ENCODE measurements around the gene ARHGEF25.
"Not testable (repeated sequence)": the region's sequence is repeated elsewhere in the genome, so short reads cannot be mapped to it uniquely, and the experiment has no call there.

ARHGEF25 gene

DNA sequence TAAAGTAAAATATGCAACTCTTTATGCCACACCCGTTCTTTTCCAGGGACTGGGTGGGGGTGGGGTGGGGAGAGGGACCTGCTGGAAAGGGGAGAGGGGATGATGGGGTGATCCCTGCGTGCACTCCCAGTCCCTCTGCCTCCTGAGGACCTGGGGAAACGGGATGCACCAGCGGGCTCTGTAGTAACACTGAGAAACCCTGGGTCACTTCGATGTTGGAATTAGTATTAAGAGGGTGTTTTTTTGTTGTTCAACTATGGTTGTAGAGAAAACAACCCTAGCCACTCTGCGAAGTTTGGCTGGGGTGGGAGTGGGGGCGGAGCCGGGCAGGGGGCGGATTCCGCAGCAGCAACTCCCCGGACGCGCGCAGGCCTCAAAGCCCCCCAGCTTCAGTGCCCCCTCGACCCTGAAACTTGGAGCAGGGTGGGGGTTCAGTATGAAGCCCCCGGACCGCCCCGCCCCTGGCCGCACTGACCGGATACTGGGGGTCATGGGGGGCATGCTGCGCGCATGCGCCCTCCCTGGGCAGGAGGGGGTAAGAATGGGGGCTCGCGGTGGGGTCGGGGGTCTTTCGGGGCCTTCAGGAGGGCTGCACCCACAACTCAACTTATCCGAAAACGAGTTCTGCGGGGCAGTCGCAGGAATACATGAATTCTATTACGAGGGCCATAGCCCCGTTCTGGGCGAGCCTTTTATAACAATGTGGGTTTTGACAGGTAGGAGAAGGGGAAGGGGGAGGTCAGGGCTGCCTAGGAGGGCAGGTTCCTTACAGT is 1.3 kb upstream of the ARHGEF25 start:
- no peak for FAIRE-seq

DNA sequence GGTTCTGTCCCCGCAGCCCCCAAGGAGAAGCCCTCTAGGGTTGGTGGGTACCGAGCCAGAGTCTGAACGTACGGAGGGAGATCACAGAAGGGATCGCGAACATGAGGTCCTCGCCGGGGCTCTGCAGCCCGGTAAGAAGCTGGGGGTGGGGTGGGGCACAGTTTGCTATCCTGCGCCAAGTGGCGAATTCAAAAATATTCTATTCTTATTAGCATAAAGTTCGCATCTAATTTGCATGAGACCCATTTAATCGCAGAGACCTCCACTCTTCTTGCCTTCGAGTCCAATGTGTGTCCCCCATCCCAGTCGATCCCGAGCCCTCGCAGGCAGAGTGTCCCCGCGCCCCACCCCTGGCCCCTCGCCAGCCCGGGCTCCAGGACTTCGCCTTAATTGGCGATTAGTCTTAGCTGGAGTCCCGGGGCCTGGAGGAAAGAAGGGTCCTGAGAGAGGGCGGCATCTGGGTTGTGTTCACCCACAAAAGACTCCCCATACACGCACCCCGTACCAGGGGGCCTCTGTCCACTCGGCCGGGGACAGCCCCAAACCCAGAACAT is 604 bp upstream of the ARHGEF25 start:
- no peak for FAIRE-seq

DNA sequence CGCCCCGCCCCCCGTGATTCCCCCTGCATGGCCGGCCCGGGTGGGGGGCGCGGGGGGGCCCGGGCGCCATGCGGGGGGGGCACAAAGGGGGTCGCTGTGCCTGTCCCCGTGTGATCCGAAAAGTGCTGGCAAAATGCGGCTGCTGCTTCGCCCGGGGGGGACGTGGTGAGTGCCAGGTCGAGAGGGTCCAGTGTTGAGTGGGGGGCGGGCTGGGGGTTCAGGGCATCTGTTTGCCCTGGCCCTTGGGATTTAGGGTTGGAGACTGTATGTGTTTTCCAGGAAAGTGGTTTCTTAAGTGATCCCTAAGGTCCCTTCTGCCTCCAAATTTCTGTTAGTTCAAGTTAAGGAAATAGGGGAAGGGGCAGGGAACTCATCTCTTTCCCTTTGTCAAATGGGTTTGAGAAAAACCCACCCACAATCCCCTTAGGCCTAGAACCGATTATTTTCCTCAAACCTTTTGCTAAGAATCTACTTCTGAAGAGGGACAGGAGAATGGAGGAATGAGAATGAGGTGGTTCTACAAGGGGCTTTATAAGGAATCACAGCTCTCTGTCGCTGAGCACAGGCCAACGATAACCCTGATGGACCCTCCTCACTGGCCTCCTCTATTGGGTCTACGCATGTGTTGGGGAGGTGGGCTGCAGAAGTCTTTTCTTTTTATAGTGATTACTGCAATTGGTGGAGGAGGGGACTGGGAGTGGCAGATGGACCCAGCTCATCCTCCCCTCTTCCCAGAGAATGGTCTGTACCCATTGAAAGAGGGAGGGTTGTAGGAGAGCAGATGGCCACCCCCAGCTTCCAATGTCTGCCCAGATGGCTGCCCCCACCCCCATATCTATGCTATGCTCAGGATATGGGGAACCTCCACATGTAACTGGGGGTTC is 834 bp downstream of the ARHGEF25 start:
- no peak for FAIRE-seq

DNA sequence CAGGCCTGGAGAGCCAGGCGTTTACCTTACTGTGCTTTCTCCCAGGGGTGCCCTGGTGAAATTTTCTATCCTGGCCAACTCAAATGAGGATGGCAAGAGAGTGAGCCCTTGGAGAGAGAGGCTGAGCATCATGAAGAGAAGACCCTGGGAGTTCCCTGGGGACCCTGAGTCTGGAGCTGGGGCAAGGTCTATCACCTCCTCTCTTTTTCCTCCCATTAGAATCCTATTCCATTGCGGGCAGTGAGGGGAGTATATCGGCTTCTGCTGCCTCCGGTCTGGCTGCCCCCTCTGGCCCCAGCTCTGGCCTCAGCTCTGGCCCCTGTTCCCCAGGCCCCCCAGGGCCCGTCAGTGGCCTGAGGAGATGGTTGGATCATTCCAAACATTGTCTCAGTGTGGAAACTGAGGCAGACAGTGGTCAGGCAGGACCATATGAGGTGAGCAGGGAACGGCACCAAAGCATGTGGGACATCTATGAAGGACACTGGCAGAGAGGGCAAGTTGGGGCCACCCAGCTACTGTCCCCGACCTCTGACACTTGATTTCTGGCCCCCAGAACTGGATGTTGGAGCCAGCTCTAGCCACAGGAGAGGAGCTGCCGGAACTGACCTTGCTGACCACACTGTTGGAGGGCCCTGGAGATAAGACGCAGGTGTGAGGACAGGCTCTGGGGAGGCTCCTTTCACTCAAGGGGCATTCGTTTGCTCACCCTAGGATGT is 1.6 kb downstream of the ARHGEF25 start:
- FAIRE-seq, result no peak

DNA sequence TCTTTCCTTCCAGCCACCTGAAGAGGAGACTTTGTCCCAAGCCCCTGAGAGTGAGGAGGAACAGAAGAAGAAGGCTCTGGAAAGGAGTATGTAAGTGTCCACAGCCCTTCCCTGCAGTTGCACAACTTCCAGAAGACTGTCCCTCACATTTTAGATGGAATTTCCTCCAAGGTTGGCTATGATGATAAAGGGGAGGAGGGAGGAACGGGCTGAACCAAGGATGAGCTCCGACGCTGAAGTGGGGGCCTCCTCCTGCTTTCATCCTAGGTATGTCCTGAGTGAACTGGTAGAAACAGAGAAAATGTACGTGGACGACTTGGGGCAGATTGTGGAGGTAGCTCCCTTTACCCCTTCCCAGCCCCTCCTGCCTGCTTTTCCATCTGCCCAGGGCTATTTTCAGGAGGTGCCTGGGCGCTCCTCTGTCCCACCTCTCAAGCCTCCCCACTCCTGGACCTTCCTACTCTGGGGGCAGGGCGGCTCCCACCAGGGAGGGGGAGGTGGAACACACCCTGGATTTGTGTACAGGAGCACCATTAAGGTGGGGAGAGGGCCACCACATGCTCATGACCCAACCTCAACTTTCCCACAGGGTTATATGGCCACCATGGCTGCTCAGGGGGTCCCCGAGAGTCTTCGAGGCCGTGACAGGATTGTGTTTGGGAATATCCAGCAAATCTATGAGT is 2.3 kb downstream of the ARHGEF25 start:
- no peak for FAIRE-seq

DNA sequence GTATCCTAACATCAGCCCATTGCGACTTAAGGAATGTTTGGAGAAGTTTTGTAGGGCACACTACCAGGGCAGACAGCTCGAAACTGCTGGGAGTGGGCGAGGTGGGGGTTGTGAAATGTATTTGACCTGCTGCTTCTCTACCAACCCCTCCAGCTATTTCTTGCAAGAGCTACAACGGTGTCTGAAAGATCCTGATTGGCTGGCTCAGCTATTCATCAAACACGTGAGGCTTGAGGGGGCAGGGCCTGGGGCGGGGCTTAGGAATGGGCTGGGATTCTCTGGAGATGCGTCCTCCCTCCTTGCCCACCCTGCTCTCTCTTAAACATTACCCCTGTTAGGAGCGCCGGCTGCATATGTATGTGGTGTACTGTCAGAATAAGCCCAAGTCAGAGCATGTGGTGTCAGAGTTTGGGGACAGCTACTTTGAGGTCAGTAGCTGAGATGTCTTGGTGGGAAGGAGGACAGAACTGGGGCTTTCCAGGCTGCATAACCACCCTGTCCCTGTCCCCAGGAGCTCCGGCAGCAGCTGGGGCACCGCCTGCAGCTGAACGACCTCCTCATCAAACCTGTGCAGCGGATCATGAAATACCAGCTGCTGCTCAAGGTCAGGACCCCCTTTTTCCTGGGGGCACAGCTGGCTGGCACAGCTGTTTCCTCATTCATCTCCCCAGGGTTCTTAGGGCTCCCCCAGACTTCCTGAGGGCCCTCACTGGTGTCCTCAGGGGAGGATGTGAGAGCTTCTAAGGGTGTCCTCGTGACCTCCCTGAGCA is 3.1 kb downstream of the ARHGEF25 start:
- no peak for FAIRE-seq

DNA sequence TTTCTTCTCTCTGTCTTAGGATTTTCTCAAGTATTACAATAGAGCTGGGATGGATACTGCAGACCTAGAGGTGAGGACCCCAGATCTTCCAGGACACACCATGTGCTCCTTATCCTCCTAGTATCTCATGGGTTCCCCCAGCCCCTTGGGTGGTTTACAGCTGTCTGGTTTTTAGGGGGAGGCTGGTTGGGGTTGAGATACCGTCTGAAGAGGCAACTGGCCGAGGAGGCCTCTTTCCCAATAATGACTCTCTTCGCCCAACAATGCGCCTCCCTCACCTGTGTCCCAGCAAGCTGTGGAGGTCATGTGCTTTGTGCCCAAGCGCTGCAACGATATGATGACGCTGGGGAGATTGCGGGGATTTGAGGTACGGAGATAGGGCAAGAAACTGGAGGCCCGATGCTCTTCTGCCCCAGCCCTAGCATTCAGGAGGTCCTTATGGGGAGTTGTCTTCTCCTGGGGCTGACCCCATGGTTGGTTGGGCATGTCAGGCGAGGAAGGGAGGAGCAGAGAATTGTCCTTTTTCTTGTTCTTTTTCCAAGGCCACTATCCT is 3.8 kb downstream of the ARHGEF25 start:
- FAIRE-seq, result no peak

DNA sequence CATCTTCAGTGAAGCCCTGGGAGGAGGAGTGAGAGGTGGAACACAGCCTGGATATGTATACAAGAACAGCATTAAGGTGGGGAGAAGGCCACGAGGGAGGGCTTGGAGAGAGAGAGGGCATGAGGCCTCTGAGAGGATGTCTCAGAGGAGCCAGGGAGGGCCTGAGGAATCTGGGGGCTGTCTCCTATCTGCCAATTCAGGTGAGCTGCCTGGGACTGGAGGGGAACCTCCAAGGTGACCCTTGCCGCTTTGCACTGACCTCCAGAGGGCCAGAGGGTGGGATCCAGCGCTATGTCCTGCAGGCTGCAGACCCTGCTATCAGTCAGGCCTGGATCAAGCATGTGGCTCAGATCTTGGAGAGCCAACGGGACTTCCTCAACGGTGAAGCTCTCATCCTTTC is 4.4 kb downstream of the ARHGEF25 start:
- FAIRE-seq, result no peak

DNA sequence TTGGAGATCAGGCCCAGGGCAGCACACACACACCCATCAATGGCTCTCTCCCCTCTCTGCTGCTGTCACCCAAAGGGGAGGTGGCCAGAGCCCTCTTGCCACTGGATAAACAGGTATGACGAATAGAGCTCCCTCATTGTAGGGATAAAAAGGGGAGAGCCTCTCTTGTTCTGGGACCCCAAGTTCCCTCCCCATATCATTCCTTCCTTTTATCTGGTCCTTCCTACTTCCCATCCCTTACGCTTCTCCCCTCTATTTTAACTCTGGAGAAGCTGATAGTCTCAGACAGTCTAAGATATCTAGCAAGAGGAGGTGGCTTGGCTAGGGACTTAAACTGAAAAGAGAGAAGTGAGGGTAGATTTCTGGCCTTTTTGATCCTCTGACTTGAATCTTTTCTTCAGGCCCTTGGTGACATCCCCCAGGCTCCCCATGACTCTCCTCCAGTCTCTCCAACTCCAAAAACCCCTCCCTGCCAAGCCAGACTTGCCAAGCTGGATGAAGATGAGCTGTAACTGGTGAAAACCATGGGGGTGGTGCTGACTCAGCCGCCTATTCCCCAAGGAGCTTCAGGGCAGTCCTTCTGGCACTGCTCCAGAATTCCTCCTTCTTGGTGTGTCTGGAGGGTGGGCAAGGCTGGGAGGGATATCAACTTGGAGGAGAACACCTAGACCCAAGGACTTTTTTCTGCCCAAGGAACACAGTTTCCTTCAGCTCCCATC is 5.3 kb downstream of the ARHGEF25 start:
- FAIRE-seq, result no peak

DNA sequence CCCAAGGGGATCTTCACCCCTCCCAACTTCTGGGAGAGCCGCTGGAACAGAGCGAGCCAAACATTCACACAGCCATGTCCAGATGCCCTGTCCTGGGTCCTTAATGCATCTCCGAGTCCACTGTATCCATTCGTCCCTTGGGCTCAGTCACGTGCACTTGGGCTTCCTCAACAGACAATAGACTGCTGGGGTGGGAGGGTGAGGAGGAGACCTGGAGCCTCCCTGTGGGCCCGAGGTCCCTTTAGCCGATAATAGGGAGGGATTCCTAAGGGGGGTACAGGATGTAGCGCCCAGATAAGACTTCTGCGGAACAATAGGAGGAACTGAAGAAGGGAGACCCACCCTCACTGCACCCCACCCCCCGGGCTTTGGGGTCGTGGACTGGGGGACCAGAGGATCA is 6.7 kb downstream of the ARHGEF25 start:
- no peak for FAIRE-seq

DNA sequence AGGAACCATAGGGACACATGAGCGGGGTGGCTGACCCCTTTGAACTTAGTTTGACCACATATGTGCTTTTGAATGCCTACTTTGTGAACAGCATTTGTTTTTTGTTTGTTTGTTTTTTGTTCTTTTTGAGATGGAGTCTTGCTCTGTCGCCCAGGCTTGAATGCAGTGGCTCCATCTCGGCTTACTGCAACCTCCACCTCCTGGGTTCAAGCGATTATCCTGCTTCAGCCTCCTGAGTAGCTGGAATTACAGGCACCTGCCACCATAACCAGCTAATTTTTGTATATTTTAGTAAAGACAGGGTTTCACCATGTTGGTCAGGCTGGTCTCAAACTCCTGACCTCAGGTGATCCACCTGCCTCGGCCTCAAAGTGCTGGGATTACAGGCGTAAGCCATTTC is 7.2 kb downstream of the ARHGEF25 start:
- not testable (repeated sequence) for FAIRE-seq

DNA sequence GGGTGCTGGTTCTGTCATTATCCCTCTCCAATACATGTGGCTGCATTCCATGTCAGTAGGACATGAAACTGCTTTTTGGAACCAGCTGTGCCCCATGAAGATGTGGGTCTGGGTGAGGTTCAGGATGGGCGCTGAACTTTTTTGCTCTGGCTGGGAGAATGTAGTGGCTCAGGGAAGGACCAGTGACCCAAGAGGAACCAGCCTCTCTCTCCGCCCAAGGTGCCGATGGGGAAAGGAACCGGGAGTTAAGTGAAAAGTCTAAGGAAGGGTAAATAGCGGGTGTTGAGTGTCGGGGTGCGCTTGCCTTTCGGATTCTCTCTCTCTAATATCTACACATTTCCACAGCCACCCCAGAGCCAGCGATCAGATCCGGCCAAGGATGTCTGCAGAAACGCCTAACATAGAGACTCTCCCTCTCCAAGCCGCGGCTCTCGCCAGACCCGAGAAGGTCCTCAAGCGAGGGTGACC is 7.8 kb downstream of the ARHGEF25 start:
- no peak for FAIRE-seq

DNA sequence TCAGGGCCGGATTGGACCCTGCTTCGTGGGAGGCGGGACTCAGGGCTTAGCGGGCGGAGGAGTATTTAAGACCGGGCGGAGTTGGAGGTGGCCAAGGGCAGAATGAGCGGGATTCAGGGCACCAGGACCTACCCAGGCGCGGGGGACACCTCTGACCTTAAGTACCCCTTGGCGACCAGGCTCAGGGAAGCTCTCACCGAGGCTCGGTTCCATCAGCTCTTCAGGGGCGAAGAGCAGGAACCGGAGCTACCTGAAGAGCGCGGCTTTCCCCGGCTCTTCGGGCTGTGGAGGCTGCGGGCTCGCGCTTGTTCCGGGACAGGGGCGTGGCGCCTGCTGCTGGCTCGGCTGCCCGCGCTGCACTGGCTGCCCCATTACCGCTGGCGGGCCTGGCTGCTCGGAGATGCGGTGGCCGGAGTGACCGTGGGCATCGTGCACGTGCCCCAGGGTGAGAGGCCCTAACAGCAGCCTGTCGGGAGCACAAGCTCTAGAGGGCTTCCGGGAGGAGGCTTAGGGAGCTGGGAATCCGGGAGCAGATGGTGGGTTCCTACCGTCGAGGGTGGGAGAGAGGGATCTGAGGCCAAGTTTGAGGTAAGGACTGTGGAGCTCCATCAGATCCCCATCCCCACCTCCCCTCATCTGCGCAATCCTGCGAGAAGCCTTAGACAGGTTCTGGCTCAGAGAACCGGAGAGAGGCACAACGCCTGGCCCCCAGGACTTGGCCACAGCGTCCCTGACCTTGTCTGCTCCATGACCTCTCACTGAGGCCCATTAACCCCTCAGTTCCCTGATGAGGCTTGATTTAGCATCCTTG is 8.4 kb downstream of the ARHGEF25 start:
- FAIRE-seq, result no peak

DNA sequence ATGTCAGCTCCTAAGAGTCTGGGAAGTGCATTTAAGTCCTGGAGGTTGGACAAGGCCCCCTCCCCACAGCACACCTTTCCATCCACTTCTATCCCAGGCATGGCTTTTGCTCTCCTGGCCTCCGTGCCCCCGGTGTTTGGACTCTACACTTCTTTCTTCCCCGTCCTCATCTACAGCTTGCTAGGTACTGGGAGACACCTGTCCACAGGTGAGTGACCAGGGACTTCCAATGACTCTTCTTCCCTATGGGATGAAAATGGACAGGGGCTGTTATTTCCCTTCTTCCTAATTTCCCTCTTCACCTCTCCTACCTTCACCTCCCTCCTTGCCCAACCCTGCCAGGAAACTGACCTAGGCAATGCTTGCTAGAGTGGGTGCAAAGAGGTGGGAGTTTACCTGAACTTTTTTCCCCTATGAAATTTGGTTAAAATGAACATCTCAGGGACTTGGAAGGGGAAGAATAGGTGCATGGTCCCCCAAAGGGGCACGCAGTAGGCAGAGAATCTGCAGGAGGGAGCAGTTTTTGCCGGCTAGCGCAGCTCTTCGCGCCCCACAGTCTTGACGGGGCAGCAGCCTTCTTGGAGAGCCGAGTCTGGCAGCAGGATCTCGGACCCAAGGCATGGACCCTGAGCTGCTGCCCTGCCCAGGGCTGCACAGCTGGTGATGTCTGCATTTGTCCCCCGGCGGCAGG is 9.2 kb downstream of the ARHGEF25 start:
- no peak for FAIRE-seq

DNA sequence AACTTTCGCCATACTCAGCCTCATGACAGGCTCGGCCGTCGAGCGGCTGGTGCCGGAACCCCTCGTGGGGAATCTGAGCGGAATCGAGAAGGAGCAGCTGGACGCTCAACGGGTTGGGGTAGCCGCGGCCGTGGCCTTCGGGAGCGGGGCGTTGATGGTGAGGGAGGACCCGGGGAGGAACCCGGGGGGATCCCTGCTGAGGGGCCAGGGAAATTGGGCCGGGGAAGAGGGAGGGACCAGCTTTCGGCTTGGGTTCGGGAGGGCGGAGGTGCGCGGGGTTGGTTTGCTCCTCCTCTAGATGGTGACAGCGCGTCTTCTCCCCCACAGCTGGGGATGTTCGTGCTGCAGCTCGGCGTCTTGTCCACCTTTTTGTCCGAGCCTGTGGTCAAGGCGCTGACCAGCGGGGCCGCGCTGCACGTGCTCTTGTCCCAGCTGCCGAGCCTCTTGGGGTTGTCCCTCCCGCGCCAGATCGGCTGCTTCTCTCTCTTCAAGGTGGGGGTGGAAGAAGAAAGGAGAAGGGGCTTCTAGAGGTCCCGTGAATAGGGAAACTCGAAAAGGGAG is 9.8 kb downstream of the ARHGEF25 start:
- FAIRE-seq, result no peak

DNA sequence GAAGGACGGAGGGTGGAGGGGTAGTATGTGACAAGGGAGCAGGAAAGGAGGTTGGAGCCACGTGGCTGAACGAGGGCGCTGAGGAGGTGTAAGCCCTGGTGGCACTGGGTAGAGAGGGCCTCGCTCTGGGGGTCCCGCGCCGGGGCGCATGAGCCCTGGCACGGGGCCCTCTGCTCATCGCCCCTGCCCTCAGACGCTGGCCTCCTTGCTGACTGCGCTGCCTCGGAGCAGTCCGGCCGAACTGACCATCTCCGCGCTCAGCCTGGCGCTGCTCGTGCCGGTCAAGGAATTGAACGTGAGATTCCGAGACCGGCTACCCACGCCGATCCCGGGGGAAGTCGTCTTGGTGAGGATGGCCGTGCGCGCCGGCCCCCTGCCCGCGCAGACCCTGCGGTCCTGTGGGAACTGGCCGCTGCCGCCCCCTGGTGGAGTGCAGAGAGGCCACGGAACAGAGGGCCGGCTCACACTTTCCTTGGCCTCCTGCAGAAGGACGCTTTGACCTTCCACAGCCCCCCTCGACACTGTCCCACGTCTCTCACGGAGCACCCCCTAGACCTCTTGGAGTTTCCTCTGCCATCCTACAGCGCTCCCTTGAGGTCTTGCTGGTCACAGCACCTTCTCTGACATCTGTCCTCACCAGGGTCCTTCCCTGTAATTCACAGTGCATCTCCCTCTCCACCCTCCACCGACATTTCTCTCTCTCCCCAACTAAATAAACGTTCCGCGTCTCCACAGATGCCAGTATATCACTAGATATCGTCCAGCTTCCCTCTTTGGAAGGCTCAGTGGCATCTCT is 10.5 kb downstream of the ARHGEF25 start:
- FAIRE-seq, result no peak

DNA sequence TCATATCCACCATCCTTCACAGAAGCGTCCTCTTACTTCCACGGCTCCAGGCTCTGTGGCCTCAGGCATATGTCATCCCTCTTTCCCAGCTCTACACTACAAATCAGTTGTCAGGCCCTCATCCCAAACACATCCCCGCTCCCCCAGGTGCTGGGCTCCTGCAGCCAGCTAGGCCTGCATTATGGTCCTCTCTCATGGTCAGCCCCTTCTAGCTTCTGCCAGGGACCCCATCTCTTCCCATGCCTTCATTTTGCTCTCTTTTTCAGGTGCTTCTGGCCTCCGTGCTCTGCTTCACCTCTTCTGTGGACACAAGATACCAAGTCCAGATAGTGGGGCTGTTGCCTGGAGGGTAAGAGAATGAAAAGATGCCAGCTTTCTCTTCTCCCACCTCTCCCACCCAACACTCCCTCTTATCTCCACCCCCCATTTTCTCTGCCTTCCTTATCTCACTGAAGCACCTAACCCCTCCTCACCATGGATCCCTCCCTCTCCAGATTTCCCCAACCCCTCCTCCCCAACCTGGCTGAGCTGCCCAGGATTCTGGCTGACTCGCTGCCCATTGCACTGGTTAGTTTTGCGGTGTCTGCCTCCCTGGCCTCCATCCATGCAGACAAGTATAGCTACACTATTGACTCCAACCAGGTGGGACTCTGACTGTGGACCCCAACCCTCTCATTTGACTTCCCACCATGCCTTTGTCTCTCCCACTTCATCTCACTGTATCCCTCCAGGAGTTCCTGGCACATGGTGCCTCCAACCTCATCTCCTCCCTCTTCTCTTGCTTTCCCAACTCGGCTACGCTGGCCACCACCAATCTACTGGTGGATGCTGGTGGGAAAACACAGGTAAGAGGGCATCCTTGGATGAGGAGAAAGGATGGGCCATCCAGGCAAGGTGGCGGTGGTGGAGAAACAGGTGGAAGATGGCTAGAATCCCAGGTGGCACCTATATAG is 11.3 kb downstream of the ARHGEF25 start:
- no peak for FAIRE-seq
